Neural cell (in vitro differentiated cells): ENCODE results near the gene DCAF5.

Experiments used
- CTCF ChIP-seq: fragments of 450-650 bp; IDR thresholded peaks from 2 replicates; pipeline ENCODE4 v1.5.1; 2014; ENCODE audit warnings: antibody characterized with exemption, mild to moderate bottlenecking, moderate library complexity; ENCODE audit not compliant: poor library complexity, severe bottlenecking
- EZH2 ChIP-seq: fragments of 200-600, 300-800 bp; shearing (Covaris generic), sonication (generic); IDR thresholded peaks from 2 replicates; pipeline ENCODE4 v1.6.1; 2014; ENCODE audit warnings: antibody characterized with exemption, low read length, borderline replicate concordance, mild to moderate bottlenecking; ENCODE audit not compliant: insufficient read depth, poor library complexity, severe bottlenecking
- MXI1 ChIP-seq: fragments of 450-650 bp; conservative IDR thresholded peaks from 2 replicates; pipeline ENCODE4 v1.6.1; 2014; ENCODE audit warnings: antibody characterized with exemption, mild to moderate bottlenecking; ENCODE audit not compliant: poor library complexity, severe bottlenecking
- POLR2AphosphoS5 ChIP-seq: IDR thresholded peaks from 2 replicates; pipeline ENCODE4 v1.6.1; 2012
- RAD21 ChIP-seq: fragments of 450-650 bp; conservative IDR thresholded peaks from 2 replicates; pipeline ENCODE4 v1.6.1; 2014; ENCODE audit warnings: antibody characterized with exemption, mild to moderate bottlenecking, moderate library complexity
- REST ChIP-seq: IDR thresholded peaks from 2 replicates; pipeline ENCODE4 v1.6.1; 2012; ENCODE audit warnings: borderline replicate concordance
- TAF1 ChIP-seq: IDR thresholded peaks from 2 replicates; pipeline ENCODE4 v1.6.1; 2012; ENCODE audit warnings: low read depth

DNA sequence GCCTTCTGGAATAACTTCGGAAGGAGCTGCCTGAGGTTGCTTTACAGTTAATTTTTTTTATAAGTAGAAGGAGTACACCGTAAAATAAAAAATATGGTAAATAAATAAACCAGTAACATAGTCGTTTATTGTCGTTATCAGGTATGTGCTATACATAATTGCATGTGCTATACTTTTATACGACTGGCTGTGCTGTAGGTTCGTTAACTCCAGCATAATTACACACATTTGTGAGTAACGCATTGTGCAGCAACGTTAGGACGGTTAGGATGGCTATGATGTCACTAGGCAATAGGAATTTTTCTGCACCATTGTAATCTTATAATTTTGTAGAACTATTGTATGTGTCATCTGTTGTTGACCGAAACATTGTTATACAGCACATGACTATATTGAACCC, 46.9 kb upstream of the DCAF5 start:
- TF ChIP-seq CTCF (no peak), POLR2AphosphoS5 (no peak), REST (no peak), RAD21 (no peak), TAF1 (no peak), EZH2 (no peak), MXI1 (no peak)
